Midbrain (tissue), 1 donor: ENCODE results near the gene C5orf63.
"Not testable (repeated sequence)": the region's sequence is repeated elsewhere in the genome, so short reads cannot be mapped to it uniquely, and the experiment has no call there.

Source experiments
- DNase-seq: peaks from one replicate; lab custom pipeline; 2025; lab: John Stamatoyannopoulos, UW

The C5orf63 gene

GRCh38 chr5:127008300-127008975, 64.9 kb downstream of the C5orf63 start:
- DNase-seq = no peak

GRCh38 chr5:127007522-127007921, 65.8 kb downstream of the C5orf63 start:
- no peak for DNase-seq

- DNase-seq = no peak
These were observed 66.6 kb downstream of the C5orf63 start for GRCh38 chr5:127006744-127007143.

GRCh38 chr5:127005282-127005681, 68.0 kb downstream of the C5orf63 start:
- not testable (repeated sequence) for DNase-seq

- DNase-seq = no peak
These were observed 68.6 kb downstream of the C5orf63 start for GRCh38 chr5:127004721-127005120.

- no peak for DNase-seq
These were observed 69.4 kb downstream of the C5orf63 start for GRCh38 chr5:127003798-127004495.

GRCh38 chr5:127002390-127002789, 70.9 kb downstream of the C5orf63 start:
- DNase-seq = no peak

- DNase-seq = no peak
These were observed 71.5 kb downstream of the C5orf63 start for GRCh38 chr5:127001621-127002296.
